Fibroblast of the aortic adventitia (primary cell): Measurements from ENCODE around the gene KAZALD1. TPM values are rescaled to one million over a fixed set of nuclear protein-coding genes. Genes with fewer than 3 reads are reported as not detected.

ENCODE experiments used
- DNase-seq: peaks from one replicate; pipeline ENCODE4 v3.0.0-alpha.2; 2010; ENCODE audit warnings: low read depth
- H3K4me3 ChIP-seq: 2 replicates; pipeline ENCODE4 v1.5.1; 2011; ENCODE audit warnings: low read depth, mild to moderate bottlenecking, control low read depth, low read length, moderate library complexity
- total RNA-seq: library from RNA; depleted of rRNA; stranded (reverse); fragments of >200 nt; gene quantifications from 2 replicates; pipeline ENCODE4 v1.2.3, GENCODE V29; 2012; ENCODE audit warnings: low replicate concordance
- TF ChIP-seq, protein P1 (sequence below): IDR thresholded peaks from 2 replicates; pipeline ENCODE4 v1.5.1; 2011; ENCODE audit warnings: mild to moderate bottlenecking, low read length, control low read depth, inconsistent platforms; ENCODE audit not compliant: insufficient read depth

Gene KAZALD1
- total RNA-seq, 1 donor: 62.4 TPM

DNA sequence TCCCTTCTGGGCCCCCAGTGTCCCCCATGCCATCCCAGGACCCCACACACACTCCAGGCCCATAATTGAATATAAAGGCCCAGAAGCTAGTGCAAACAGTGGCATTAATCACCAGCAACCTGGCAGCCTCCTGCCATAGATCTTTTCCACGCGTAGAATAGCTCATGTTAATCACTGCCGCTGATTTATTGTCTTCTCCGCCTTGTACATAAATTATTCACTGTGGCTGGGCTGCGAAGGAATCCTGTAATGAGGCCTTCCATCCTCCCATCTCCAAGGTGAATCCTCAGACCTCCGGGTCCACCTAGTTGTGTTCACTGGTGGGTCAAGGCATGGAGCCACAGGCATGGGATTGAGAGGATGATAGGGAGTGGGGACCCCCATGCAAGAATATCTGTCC lies 33.2 kb downstream of the KAZALD1 start:
- TF ChIP-seq, protein P1, sequence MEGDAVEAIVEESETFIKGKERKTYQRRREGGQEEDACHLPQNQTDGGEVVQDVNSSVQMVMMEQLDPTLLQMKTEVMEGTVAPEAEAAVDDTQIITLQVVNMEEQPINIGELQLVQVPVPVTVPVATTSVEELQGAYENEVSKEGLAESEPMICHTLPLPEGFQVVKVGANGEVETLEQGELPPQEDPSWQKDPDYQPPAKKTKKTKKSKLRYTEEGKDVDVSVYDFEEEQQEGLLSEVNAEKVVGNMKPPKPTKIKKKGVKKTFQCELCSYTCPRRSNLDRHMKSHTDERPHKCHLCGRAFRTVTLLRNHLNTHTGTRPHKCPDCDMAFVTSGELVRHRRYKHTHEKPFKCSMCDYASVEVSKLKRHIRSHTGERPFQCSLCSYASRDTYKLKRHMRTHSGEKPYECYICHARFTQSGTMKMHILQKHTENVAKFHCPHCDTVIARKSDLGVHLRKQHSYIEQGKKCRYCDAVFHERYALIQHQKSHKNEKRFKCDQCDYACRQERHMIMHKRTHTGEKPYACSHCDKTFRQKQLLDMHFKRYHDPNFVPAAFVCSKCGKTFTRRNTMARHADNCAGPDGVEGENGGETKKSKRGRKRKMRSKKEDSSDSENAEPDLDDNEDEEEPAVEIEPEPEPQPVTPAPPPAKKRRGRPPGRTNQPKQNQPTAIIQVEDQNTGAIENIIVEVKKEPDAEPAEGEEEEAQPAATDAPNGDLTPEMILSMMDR: no peak
- no peak overlapping the region for H3K4me3 ChIP-seq
- DNase-seq: no peak

DNA sequence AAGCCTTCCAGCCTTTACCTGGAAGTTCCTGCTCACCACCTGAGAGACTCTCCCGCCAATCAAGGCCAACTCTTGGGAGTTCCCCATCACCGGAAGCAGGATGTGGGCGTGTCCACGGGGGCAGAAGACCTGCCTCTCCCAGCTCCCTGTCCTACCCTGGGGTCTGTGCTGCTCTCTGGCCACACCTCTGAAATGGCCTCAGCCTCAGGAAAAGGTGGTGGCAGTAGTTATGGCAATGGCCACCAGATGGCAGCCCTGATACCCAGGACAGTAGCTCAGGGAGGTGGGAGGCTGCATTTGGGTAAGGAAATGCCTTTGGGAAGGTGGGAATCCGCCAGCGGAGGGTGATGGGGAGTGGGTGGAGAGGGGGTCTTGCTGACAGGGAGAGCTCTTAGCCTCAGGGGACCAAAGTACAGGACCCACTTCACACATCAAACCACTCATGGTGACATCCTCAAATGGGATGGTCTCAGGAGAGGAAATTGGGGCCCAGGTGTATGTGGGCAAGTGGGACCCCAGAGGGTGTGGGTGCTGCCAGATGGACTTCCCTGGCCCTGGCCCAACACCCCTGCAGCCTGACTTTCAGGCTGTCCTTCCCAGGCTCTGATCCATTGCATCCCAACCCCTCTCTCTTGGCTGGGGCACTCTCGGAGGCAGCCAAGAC lies 33.9 kb downstream of the KAZALD1 start:
- TF ChIP-seq, protein P1: peak; percentile 93
- peak; percentile 60 for DNase-seq
- H3K4me3 ChIP-seq: no peak overlapping the region

- TF ChIP-seq, protein P1: no peak
- no peak for DNase-seq
These were observed 34.6 kb downstream of the KAZALD1 start for GRCh38 chr10:101096378-101096777.

DNA sequence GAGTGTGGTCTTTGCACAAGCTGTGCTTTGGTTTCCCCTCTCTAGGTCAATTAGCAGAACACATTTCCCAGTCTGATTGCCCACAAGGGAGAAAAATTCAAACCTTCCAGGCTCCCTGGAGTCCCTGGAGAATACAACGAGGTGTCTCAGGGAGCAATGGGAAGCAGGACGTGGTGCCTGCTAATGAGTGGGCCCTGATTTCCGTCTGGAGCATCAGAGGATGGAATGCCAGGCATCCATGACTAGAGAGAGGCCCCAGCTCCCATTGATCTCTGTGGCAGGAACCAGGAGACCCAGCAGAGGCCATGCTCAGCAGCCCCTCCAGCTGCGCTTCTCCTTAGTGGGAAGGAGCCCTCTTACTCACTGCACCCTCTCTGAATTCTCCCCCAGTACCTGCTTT lies 36.1 kb downstream of the KAZALD1 start:
- TF ChIP-seq, protein P1: no peak
- DNase-seq: no peak
- H3K4me3 ChIP-seq: no peak overlapping the region

More at GRCh38 chr10:101096378-101096777, 34.6 kb downstream of the KAZALD1 start:
- no peak overlapping the region for H3K4me3 ChIP-seq

DNA sequence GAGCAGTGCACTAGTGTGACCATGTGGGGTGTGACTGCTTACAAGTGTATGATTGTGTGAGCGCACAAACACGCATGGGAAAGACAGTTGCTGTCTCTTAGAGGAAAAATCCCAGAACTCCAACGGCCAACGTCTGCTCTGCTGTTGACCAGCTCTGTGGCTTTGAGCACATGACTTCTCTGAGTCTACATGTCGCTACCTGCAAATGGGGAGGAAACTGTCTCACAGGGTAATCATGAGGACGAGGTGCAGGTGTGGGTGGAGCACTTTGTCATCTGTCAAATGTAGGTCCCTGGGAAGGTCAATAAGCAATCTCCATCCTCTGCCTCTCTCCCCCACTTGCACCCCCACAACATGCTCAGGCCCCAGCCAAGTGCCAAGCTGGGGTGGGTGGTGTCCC lies 38.1 kb downstream of the KAZALD1 start:
- no peak overlapping the region for H3K4me3 ChIP-seq
- TF ChIP-seq, protein P1: no peak
- no peak for DNase-seq

GRCh38 chr10:101101372-101101881 lies 39.6 kb downstream of the KAZALD1 start:
- TF ChIP-seq, protein P1: no peak
- DNase-seq: no peak
- no peak overlapping the region for H3K4me3 ChIP-seq
